Frontal cortex (tissue), 4 donors: ENCODE results near the gene RAB9B. TPM values are rescaled to one million over a fixed set of nuclear protein-coding genes. Genes with fewer than 3 reads are reported as not detected.
"Not testable (repeated sequence)": the region's sequence is repeated elsewhere in the genome, so short reads cannot be mapped to it uniquely, and the experiment has no call there.

Experiments used
- DNase-seq, 2 donors: peaks; one replicate each; pipeline ENCODE4 v3.0.0; 2012; ENCODE audit warnings: low spot score in 2 of 2
- FAIRE-seq: peaks from 2 replicates; lab custom pipeline; 2012; peaks lifted over from hg19 to GRCh38; lab: Jason Lieb, UNC
- total RNA-seq: library from RNA; depleted of rRNA; stranded (reverse); fragments of >200 nt; gene quantifications from one replicate; pipeline ENCODE4 v1.2.3, GENCODE V29; 2014
- donor health status: control.
- donor health status: control.
- donor health status: control.

Gene RAB9B, protein sequence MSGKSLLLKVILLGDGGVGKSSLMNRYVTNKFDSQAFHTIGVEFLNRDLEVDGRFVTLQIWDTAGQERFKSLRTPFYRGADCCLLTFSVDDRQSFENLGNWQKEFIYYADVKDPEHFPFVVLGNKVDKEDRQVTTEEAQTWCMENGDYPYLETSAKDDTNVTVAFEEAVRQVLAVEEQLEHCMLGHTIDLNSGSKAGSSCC
- total RNA-seq, result 48.9 TPM

DNA sequence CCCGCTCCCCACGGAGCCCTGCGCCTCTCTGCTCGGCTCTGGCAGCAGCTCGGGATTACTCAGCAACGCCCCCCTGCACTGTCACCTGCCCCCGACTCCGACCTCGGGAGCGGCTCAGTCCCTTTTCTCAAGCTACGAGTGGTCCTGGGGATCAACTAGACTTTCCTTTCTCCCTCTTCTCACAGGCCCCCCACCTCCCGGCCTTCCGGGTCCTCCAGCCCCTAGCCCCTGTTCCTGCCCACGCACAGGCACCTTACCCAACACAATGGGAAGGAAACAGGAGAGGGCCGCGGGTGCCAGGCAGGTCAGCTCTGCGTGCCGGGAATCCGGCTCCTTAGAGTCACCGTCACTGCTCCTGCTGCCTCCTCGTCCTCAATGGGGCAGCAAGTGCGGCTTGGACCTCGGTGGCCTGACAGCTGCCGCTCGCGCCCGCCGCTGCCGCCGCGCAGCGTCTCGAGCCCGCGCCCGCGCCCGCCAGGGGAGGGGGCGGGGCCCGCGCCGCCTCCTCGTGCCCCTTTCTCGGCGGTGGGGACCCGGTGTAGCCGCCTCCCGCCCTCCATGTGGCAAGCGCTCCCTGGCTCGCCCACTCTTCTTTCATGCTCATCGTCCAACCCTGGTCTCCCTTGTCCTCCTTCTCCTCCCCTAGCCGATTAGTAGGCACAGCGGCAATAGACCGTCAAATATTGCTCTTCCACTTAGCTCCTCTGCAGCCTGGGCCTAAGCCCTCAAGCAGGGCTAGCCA, at the start of gene RAB9B:
RAB9B (minus strand) TSS at position 455 of the 742 bp plus-strand sequence. CDS start 6,473 bp downstream, outside the sequence.
- FAIRE-seq, result no peak
- DNase-seq, result peak; percentile 63 to 69

DNA sequence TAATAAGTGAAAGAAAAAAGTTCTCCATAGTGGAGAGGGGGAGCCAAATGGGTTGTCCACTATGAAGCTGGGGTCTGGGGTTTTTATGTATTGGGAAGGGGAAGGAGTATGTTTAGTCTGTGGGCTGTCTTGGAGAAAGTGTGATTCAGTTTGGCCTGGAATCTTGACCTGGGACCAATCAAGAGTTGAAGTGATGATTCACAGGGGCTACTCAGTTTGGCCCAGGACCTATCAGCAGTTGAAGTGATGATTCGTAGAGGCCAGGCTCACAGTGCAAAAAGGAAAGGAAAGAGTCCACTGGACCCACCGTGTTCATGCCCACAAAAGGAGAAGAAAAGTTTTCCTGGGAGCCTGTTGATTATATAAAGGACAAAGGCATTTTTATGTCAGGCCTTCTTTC, 47.3 kb upstream of the RAB9B start:
- FAIRE-seq, result no peak

DNA sequence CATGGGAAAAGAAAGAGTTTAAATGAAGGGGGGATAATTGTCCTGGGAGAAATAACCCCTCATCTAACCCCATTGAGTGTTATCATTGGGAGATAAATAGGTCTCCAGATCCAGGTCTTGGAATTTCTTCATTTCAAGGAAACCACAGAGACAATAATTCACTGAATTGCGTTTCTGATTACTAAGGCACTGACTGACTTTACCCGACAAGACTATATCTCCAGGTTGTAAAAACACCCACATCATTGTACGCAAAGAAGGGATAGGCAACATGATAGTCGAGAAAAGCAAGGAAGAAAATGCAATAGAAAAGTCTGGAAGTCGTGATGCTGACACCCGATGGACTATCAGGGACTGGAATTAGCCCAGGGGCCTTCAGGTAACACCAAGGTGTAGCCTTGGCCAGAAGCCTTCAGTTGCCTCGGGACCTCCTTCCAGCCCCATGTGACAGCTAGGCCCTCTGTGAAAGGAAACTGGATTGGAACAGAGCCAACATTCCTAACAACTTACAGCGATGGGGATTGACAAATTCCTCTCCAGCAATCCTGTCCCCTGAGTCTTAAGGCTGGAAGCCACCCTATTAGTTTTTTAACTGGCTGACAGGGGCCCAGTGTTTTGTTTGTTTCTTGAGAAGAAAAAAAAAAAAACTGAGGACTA, 46.5 kb upstream of the RAB9B start:
- FAIRE-seq, result no peak
- no peak for DNase-seq

More for the DNA sequence above, 47.3 kb upstream of the RAB9B start:
- no peak for DNase-seq

DNA sequence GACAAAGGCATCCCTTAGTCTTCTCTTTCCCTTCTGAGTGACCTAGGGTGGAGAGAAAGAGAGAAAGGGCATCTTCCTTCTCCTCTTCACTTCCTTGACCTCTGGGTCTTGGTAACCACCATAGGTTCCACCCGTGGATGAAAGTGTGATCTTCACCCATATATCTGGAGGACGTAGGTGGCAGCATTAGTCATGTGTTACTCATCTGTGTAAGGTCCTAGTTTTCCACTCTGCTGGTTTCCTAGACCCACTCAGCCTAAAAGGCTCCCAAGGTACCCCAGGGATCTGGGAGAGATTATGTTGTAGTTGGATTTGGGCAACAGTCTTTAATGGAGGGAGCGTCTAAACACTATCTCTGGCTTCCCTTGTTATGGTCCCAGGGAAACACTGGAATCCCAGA, 45.5 kb upstream of the RAB9B start:
- no peak for FAIRE-seq
- DNase-seq, result no peak

DNA sequence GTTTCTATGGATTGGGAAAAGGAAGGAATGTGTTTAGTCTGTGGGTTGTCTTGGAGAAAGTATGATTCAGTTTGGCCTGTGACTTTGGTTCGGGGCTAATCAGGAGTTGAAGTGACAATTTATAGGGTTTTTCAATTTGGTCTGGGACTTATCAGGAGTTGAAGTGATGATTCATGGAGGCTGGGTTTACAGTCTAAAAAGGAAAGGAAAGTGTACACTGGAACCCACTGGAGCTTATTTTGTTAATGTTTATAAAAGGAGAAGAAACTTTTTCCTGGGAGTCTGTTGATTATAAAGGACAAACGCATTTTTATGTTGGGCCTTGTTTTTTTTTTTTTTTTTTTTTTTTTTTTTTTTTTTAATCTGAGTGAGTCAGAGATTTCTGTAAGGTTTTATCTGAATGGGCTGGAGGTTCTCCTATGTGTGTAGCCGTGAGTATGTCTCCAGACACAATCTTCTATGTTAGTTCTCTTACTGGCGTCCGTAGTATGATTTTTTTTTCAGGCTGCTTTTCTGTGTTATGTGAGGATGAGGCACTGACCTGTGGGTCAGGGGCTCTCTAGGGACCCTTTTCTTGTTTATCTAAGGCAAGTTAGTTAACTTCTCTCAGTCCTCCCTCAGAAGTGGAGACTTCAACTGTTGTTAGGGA, 33.0 kb upstream of the RAB9B start:
- FAIRE-seq, result no peak
- DNase-seq, result no peak

DNA sequence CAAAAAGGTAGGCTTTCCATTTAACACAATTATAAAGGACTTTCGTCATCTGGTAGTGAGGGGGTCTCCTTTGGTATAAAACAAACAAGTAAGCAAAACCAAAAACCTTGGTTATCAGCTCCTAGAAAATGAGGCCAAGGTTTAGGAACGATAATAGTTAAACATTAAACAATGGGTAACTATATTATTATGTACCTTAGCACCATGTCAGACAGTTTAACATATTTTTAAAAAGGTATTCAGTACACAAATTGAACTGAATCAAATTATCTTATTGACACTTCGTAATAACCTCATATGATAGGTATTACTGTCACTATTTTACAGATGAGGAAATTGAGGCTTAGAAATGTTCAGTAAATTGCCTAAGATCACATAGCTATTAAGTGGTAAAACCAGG, 32.1 kb upstream of the RAB9B start:
- FAIRE-seq, result no peak
- no peak for DNase-seq

DNA sequence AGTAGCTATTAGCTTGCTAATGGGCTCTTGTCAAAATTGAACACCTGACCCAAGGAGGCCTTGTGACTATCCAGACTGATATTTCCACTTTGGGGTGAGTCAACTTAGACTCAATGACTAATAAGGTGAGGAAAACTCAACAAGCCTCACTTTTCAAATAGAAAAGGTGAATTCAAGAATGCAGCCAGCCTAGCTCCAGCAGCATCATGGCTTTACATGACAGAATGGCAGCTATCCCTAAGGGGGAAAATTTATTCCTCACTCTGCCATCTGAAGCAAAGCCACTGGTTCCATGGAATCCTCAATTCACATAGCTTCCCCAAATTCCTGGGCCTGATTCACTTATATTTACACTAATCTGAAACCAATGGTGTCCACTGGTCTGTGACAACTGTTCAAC, 29.1 kb upstream of the RAB9B start:
- FAIRE-seq (no peak), DNase-seq (no peak)

DNA sequence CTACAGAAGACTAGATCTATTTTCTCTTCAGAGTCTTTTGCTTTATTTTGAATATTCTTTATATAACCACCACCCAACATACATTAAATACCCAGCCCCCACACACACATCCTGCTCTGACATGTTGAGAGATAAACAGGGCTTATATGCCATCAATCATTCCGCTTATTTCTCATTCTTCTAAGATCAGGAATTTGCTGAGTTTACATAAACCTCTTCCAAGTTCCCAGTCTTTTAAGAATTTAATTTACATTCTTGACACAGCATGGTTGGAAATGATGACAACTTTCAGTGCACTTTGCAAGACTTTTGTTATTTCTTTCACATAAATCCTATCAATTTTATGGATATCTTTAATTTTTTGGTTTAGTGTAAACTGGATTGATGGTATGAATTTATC, 17.5 kb upstream of the RAB9B start:
- DNase-seq (no peak), FAIRE-seq (no peak)

DNA sequence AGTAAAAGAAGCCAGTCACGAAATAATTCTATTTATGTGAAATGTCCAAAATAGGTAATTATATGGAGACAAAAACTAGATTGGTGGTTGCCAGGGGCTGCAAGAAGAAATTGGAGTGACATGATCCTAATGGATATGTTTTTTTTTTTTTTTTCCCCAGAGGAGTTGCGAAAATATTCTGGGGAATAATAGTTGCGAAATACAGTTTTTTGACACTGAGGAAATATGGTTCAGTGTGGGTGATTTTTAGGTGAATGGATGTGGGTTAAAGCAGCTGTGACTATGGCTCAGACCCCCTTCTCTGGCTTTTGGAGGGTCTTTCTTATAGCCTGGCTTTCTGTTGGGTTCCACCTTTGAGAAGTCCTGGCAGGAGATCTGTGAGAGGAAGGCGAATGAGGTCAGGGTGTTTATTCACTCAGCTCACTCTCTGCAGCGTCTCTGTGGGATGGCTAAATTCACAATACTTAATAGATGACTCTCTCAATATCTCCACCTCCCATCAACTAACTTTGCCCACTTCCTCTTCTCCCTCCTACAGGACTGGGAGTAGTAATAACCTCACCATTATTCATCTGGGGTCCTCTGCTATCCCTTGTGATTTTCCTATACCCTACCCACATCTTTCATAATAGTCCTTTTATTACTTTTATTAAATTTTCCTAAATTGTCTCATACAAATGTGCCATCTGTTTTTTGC, 15.3 kb upstream of the RAB9B start:
- FAIRE-seq (no peak), DNase-seq (no peak)

DNA sequence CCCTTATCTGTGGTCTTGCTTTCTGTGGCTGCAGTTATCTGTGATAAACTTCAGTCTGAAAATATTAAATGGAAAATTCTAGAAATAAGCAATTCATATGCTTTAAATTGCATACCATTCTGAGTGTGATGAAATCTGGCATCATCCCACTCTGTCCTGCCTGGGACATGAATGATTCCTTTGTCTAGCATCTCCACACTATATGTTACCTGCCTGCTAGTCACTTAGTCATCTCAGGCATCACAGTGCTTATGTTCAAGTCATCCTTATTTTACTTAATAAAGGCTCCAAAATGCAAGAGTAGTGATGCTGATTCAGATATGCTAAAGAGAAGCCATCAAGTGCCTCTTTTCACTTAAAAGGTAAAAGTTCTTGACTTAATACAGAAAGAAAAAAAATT, 14.3 kb upstream of the RAB9B start:
- no peak for DNase-seq
- no peak for FAIRE-seq

DNA sequence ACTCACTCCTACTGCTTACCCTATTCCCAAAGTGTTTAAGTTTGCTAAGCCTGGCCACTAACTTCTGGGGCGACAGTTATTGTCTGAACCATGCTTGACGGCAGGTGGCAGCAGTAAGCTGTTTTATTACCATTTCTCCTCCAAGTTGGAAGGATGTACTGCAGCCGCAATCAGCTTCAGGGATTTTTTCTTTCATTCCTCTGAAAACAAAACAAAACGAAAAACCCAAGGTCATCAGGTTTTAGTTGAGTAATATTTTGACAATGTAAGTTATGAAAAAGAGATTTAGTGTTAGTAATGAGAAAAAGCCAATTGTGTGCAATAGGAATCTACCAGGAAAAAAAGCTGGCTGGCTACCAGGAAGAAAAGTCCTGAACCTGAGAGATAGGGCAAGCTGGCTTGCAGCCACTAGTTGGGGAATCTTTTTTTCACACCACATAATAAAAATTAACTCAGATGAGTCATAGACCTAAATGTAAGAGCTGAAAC, 13.2 kb upstream of the RAB9B start:
- DNase-seq (peak in 1 of 2 donors; percentile 16), FAIRE-seq (peak; percentile 21)

DNA sequence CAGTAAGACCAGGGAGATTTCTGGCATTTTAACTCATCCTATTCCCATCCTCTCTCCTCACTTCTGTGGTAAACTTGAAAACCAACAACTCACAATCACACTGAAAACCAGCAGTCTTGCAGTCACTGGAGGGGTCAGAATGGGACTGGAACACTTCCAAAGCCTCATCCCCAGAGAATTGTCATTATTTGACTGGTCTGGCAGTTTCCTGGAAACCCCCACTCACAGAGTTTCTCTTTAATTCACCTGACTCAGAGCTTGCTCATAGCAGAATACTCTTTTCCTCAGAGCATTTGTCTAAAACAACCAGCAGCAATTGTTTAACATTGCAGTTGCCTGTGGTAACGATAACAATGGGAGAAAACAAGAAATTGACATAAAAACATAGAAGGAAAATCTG, 7.3 kb upstream of the RAB9B start:
- FAIRE-seq (no peak), DNase-seq (no peak)

DNA sequence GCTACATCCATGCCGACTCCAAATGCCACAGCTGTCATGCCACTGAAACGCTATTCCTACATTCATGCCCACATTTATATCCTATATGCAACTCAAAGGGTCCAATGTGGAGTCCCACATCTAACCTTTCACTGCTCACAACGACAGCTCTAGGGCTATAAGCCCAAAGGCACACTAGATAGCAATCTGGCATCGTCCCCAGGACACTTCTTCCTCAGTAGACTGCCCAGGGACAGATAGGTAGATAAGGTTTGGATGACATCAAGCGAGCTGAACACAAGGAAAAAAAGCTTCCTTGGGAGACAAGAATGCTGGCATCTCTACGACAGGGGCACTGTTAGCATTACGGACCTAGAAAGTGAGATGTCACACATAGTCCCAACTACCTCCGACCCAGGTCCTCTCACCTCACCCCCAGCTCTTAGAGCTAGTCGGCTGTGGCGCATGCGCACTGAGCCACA, 685 bp downstream of the RAB9B start:
- DNase-seq (no peak), FAIRE-seq (no peak)

DNA sequence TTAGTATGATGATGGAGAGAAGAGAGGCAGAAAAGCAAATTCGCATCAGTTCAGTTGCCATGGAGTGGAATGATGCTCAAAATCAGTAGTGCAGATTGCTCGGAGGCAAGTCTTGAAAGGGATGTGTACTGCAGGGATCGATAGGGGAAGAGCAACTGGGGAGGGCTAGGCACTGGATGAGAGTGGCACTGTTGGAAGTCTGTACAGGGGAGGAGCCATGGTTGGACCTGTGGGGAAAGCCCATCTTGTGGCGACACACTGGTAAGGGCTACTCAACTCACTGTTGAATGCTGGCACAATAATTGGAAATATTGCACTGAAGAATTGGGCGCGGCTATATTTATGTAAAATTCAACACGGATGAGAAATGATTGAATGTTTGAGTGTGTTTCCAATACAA, 1.2 kb downstream of the RAB9B start:
- FAIRE-seq, result no peak

DNA sequence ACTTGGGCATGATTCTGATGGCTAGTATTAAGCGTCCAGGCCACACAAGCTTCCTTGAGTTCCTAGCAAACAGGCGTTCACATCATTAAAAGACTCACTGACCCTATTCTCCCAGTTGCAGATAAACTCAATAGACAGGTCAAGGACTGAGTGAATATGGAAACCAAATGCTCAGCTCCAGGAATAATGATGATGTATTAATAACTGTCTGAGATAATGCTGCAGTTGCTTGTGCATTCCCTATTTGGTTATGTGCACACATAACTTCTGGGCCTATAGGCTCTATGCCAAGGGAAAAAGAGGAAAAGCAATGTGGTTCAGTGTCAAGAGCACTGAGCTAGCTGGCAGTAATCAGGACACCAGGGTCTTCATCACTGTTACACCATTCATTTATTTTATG, 3.5 kb downstream of the RAB9B start:
- no peak for FAIRE-seq

More for the DNA sequence above, 1.2 kb downstream of the RAB9B start:
- peak in 1 of 2 donors; percentile 1 for DNase-seq

DNA sequence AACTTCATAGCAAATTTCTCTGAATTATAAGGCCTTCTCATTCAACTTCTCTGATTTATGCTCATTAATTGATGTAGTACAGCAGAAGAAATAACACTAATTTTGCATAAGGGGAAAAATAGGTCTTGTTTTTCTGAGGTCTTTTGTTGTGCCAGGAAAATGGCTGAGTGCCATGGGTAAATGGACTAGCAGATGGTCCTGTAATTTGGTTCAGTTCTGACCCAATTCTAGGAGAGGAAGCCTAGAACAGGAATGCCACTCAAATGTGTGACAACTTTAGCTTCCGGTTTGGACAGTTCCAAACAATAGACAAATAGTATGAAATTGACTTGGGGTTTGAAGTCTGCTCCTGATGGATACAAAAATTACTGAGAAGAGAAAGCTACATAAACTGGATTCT, 6.2 kb downstream of the RAB9B start:
- DNase-seq, result no peak
- FAIRE-seq, result no peak

More for the DNA sequence above, 3.5 kb downstream of the RAB9B start:
- no peak for DNase-seq

DNA sequence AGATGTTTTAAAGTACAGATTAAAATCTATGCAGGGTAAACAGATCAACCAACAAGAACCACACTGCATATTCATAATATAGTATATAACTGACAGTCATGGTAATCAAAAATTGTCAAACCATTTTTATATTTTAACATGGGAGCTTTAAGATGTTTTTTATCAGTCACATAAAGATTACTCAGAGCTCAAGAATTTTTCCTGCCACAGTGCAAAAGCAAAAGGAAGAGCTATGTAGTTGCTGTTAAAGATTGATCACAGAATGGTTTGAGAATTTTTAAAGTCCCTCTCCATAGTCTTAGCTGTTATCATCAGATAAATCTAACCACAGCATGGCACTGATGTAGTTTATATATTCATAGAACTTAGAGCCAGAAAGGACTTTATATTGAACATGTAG, 8.5 kb downstream of the RAB9B start:
- DNase-seq (no peak), FAIRE-seq (no peak)

DNA sequence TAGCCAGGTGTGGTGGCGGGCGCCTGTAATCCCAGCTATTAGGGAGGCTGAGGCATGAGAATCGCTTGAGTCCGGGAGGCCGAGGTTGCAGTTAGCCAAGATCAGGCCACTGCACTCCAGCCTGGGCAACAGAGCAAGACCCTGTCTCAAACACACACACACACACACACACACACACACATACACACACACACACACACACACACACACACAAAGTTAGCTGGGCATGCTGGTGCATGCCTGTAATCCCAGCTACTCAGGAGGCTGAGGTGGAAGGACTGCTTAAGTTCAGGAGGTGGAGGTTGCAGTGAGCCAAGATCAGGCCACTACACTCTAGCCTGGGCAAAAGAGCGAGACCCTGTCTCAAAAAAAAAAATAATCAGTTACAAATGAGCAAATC, 11.3 kb downstream of the RAB9B start:
- DNase-seq, FAIRE-seq: not testable (repeated sequence)

DNA sequence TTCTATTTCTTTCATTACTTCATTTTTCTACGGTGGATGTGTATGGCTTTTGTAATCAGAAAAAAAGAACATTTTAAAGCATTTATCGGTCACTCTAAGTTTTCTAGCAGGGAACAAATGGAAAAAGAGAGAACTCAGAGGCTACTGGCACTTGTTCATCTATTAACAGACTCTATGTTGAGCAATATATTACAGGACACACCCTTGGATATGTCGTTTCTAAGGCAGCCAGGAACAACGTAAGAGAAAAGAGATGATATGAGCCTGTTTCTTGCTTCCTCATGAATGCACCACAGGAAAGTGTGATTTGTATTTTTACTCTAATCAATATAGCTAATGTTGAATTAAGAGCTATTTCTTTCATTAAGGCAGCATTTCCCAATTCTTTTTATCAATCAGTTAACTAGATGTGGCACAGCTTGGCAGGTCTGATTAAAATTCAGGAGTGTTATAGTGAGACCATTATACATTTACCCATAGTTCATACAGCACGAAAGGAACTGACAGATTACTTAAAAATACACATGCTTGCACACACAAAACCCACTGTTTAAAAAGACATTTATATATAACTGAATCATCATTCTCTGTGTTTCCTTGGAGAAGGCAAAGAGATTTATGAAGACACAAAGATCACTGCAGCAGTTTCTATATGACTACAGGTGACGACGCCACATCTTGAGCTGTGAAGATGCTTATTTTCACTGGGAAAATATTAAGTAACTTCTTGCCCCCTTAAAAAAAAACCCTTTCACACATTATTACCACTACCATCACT, 13.0 kb downstream of the RAB9B start:
- no peak for FAIRE-seq

More for the DNA sequence above, 13.0 kb downstream of the RAB9B start:
- no peak for DNase-seq
